CD14-positive monocyte (primary cell): Measurements from ENCODE around the gene ALOX12B. TPM values are rescaled to one million over a fixed set of nuclear protein-coding genes. Genes with fewer than 3 reads are reported as not detected.
A peak's percentile ranks its signal among the peaks of the same experiment; 100 is the strongest.

ENCODE experiments used
- DNase-seq, 3 donors: peaks; one replicate each; pipeline ENCODE4 v3.0.0-alpha.2; 2011 to 2022
- H2AFZ ChIP-seq: 2 replicates; pipeline ENCODE4 v1.6.0; 2012; ENCODE audit warnings: mild to moderate bottlenecking, low read depth, low read length, inconsistent platforms; ENCODE audit not compliant: insufficient read depth, poor library complexity, severe bottlenecking
- H3K27ac ChIP-seq, 2 donors: 1 replicate in 1 of 2; 2 replicates in 1 of 2; pipeline ENCODE4 v1.5.1; 2012 to 2013; ENCODE audit warnings: low read length in 2 of 2, control low read depth in 1 of 2, inconsistent platforms in 1 of 2, low read depth in 1 of 2, mild to moderate bottlenecking in 1 of 2
- H3K27me3 ChIP-seq, 2 donors: one replicate each; pipeline versions ENCODE4 v1.6.0 to v1.6.1; 2011 to 2013; ENCODE audit warnings: low read length in 2 of 2; ENCODE audit not compliant: control insufficient read depth in 2 of 2, insufficient read depth in 2 of 2
- H3K36me3 ChIP-seq, 2 donors: replicated peaks in 1 of 2; 1 replicate in 1 of 2; 2 replicates in 1 of 2; pipeline versions ENCODE4 v1.5.1 to v1.6.1; 2012 to 2013; ENCODE audit warnings: low read length in 2 of 2, control low read depth in 1 of 2, inconsistent platforms in 1 of 2, mild to moderate bottlenecking in 1 of 2; ENCODE audit not compliant: insufficient read depth in 2 of 2, control insufficient read depth in 1 of 2
- H3K4me1 ChIP-seq, 2 donors: 1 replicate in 1 of 2; 2 replicates in 1 of 2; pipeline versions ENCODE4 v1.5.1 to v1.6.1; 2012 to 2013; ENCODE audit warnings: low read length in 2 of 2, control low read depth in 1 of 2, inconsistent platforms in 1 of 2, mild to moderate bottlenecking in 1 of 2, moderate library complexity in 1 of 2; ENCODE audit not compliant: insufficient read depth in 2 of 2, control insufficient read depth in 1 of 2
- H3K4me2 ChIP-seq: replicated peaks from 2 replicates; pipeline ENCODE3; 2012; ENCODE audit warnings: low read length, moderate library complexity, mild to moderate bottlenecking; ENCODE audit not compliant: poor library complexity, severe bottlenecking; ENCODE audit errors: extremely low read depth
- H3K4me3 ChIP-seq, 3 experiments: fragments of 200-600 bp in 1 of 3; sonication (generic) in 1 of 3; replicated peaks in 1 of 3; 1 replicate in 2 of 3; 2 replicates in 1 of 3; pipeline ENCODE4 v1.5.1; 2011 to 2013; ENCODE audit warnings: low read length in 3 of 3, mild to moderate bottlenecking in 3 of 3, control low read depth in 2 of 3, low read depth in 2 of 3, inconsistent platforms in 1 of 3, moderate library complexity in 1 of 3
- H3K79me2 ChIP-seq: 2 replicates; pipeline ENCODE4 v1.6.0; 2012; ENCODE audit warnings: mild to moderate bottlenecking, control low read depth, inconsistent platforms, low read length, moderate library complexity; ENCODE audit not compliant: insufficient read depth
- H3K9ac ChIP-seq: 2 replicates; pipeline ENCODE4 v1.6.0; 2017; ENCODE audit warnings: low read length, mild to moderate bottlenecking; ENCODE audit not compliant: insufficient read depth, poor library complexity, severe bottlenecking
- H3K9me3 ChIP-seq, 2 donors: replicated peaks in 1 of 2; 1 replicate in 1 of 2; 2 replicates in 1 of 2; pipeline versions ENCODE4 v1.5.1 to v1.6.1; 2012 to 2013; ENCODE audit warnings: low read length in 2 of 2, control low read depth in 1 of 2; ENCODE audit not compliant: control insufficient read depth in 1 of 2, insufficient read depth in 1 of 2
- H4K20me1 ChIP-seq: 2 replicates; pipeline ENCODE4 v1.6.0; 2012; ENCODE audit warnings: mild to moderate bottlenecking, low read length, control low read depth, moderate library complexity; ENCODE audit not compliant: insufficient read depth
- H3K27ac Mint-ChIP-seq, 7 donors: one replicate each; pipeline ENCODE4 v1.8.0; 2020; ENCODE audit warnings: mild to moderate bottlenecking in 7 of 7, mixed read lengths in 7 of 7, moderate library complexity in 6 of 7, inconsistent platforms in 2 of 7
- H3K27me3 Mint-ChIP-seq, 3 donors: one replicate each; pipeline ENCODE4 v1.8.0; 2021 to 2022; ENCODE audit warnings: low read depth in 3 of 3, mild to moderate bottlenecking in 3 of 3, mixed read lengths in 3 of 3, moderate library complexity in 3 of 3, inconsistent platforms in 1 of 3
- H3K36me3 Mint-ChIP-seq, 2 donors: one replicate each; pipeline ENCODE4 v1.8.0; 2020; ENCODE audit warnings: mixed read lengths in 2 of 2, inconsistent platforms in 1 of 2, mild to moderate bottlenecking in 1 of 2
- H3K4me1 Mint-ChIP-seq: one replicate; pipeline ENCODE4 v1.8.0; 2020; ENCODE audit warnings: mild to moderate bottlenecking, mixed read lengths
- H3K4me3 Mint-ChIP-seq, 2 donors: one replicate each; pipeline ENCODE4 v1.8.0; 2020; ENCODE audit warnings: mild to moderate bottlenecking in 2 of 2, mixed read lengths in 2 of 2, moderate library complexity in 1 of 2
- H3K9me3 Mint-ChIP-seq, 7 donors: one replicate each; pipeline ENCODE4 v1.8.0; 2020 to 2022; ENCODE audit warnings: mixed read lengths in 7 of 7, mild to moderate bottlenecking in 6 of 7, moderate library complexity in 6 of 7, inconsistent platforms in 2 of 7
- CTCF ChIP-seq: fragments of 200-600 bp; IDR thresholded peaks from one replicate; pipeline ENCODE4 v1.8.0; 2022; ENCODE audit warnings: antibody characterized with exemption, mild to moderate bottlenecking
- WGBS: methylation state at CpG from one replicate; pipeline ENCODE4 v1.1.5; 2013; ENCODE audit warnings: missing lambda C conversion rate; ENCODE audit not compliant: insufficient coverage; 5-methylcytosine and 5-hydroxymethylcytosine counted together
- intact Hi-C, 2 donors: fragments of 100-400 bp; cut with micrococcal nuclease; formaldehyde crosslinking; loops; one replicate each; pipeline versions ENCODE4 v1.15.0 to v1.15.1; 2023
- polyA plus RNA-seq, 3 donors: library from polyadenylated mRNA; depleted of rRNA in 1 of 3; unstranded in 2 of 3; stranded (reverse) in 1 of 3; fragments of 300-500 nt in 2 of 3; fragments of >200 nt in 1 of 3; fragmentation: Illumina TruSeq in 2 of 3; gene quantifications; 1 replicate in 2 of 3; 2 replicates in 1 of 3; pipeline ENCODE4 v1.2.3, GENCODE V29; 2012 to 2021

ALOX12B gene
- polyA plus RNA-seq, 3 donors: not detected

- peaks cover 0 to 2% of the 10 kb centered on the region in 2 donors for H3K9me3 ChIP-seq
- Mint-ChIP-seq H3K9me3 (peaks cover 0 to 16% (median 4%) of the 10 kb centered on the region in 7 donors), H3K4me3 (no peak overlapping the region), H3K4me1 (peaks cover 80% of the 10 kb centered on the region), H3K27me3 (peaks cover 22 to 37% (median 29%) of the 10 kb centered on the region in 3 donors), H3K27ac (peak overlapping the region in 5 of 7 donors; percentile 82 to 99 (median 96)), H3K36me3 (peaks cover 6 to 9% of the 10 kb centered on the region in 2 donors)
- no peak overlapping the region for H3K4me2 ChIP-seq
- H3K4me3 ChIP-seq: no peak overlapping the region
- TF ChIP-seq CTCF: no peak
- no peaks in the 10 kb centered on the region for H3K36me3 ChIP-seq
- no peaks in the 10 kb centered on the region for H3K79me2 ChIP-seq
- H4K20me1 ChIP-seq: no peaks in the 10 kb centered on the region
- no peak for DNase-seq
- no peak overlapping the region for H2AFZ ChIP-seq
- peaks cover 4 to 28% of the 10 kb centered on the region in 2 donors for H3K27me3 ChIP-seq
- WGBS: no CpG with 5 or more reads among the region's 4 CpGs
- peaks cover 67% of the 10 kb centered on the region in 2 donors for H3K4me1 ChIP-seq
- intact Hi-C loops: loop anchor here in 1 of 2 donors (5.0 kb wide), 1 partner anchor 34 kb away; no protein-coding TSS in a partner anchor
- no peak overlapping the region for H3K27ac ChIP-seq
- H3K9ac ChIP-seq: no peak overlapping the region
These were observed 19.7 kb downstream of the ALOX12B start for GRCh38 chr17:8067806-8068205.

GRCh38 chr17:8066841-8067775 is 20.4 kb downstream of the ALOX12B start:
- Histone ChIP-seq H3K27me3 (peaks cover 5 to 28% of the 10 kb centered on the region in 2 donors), H3K4me2 (no peak overlapping the region), H3K9ac (no peak overlapping the region), H3K9me3 (no peaks in the 10 kb centered on the region), H3K4me1 (peaks cover 60% of the 10 kb centered on the region in 2 donors), H4K20me1 (no peaks in the 10 kb centered on the region), H3K27ac (no peak overlapping the region), H3K4me3 (no peak overlapping the region), H3K79me2 (no peaks in the 10 kb centered on the region), H3K36me3 (no peaks in the 10 kb centered on the region), H2AFZ (no peak overlapping the region)
- Mint-ChIP-seq H3K4me1 (peaks cover 73% of the 10 kb centered on the region), H3K27ac (peak overlapping the region in 2 of 7 donors; percentile 46 to 95), H3K4me3 (no peak overlapping the region), H3K27me3 (peaks cover 21 to 37% (median 27%) of the 10 kb centered on the region in 3 donors), H3K9me3 (peaks cover 0 to 11% (median 0%) of the 10 kb centered on the region in 7 donors), H3K36me3 (peaks cover 5 to 6% of the 10 kb centered on the region in 2 donors)
- 62% methylated on average over 6 of the region's 15 CpGs for WGBS
- intact Hi-C loops: loop anchor here in 1 of 2 donors (5.0 kb wide), 1 partner anchor 35 kb away; no protein-coding TSS in a partner anchor
- no peak for TF ChIP-seq CTCF
- DNase-seq: no peak
